ENCODE results near the gene FOXO3. TPM values are rescaled to one million over a fixed set of nuclear protein-coding genes. Genes with fewer than 3 reads are reported as not detected.

Gene FOXO3
- total RNA-seq, 2 experiments from 2014 or later: 5.4 to 6.5 TPM

GRCh38 chr6:108541843-108542759 is 18.6 kb upstream of the FOXO3 start:
- Mint-ChIP-seq H3K27ac (no peak overlapping the region), H3K27me3 (peaks cover 6% of the 10 kb centered on the region), H3K36me3 (no peaks in the 10 kb centered on the region), H3K4me1 (ENCODE audit: low read depth) (peaks cover 7% of the 10 kb centered on the region), H3K9me3 (peaks cover 6% of the 10 kb centered on the region), H3K4me3 (peak overlapping the region; percentile 17)
- intact Hi-C loops (cut with micrococcal nuclease): loop anchor here (1.0 kb wide), 4 partner anchors 240 to 531 kb away; no protein-coding TSS in a partner anchor
- DNase-seq: peak; percentile 79
- ChIA-PET POLR2A (no interaction called here), CTCF (interaction anchor here (0.7 to 6.2 kb wide), 38 partner anchors 8 to 552 kb away, joined by 3 to 125 read pairs (median 4); partner anchors contain the start of genes CEP57L1, SESN1 and SNX3)

DNA sequence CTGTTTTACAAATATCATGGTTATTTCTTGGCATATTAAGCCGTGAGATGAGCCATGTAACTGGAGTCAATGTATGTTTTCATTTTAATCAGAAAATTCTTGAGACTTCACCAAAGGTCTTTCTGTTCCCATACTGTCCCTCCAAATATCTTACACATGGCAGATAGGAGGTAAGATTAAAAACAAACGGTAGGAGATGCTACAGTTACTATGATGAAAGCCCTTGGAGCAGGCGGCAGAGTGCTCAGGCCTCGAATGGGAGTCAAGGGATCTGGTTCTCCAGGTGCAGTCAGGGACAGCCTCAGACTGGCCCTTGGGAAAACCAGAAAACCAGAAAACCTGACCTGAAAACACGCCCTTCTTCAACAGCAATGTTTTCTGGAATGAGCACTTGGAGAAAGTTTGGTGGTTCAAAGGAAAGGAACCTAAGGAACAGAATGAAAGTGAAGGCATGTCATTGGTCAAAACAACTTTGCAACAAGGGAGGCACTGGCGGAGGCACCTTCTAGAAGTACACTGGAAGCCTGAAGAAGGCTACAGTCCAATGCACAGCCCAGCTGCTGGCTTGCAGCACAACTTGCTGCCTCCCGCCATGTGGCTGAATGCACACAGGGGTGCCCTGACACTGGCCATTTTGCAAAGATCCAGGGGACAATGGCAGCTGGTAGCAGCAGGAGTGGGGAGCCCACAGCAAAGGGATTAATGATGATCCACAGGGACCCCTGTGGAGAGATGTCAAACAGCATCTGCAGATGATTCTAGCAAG is 17.4 kb upstream of the FOXO3 start:
- H3K36me3 Mint-ChIP-seq: no peaks in the 10 kb centered on the region
- peaks cover 6% of the 10 kb centered on the region for H3K27me3 Mint-ChIP-seq
- H3K27ac Mint-ChIP-seq: no peak overlapping the region
- no peak for DNase-seq
- intact Hi-C loops (cut with micrococcal nuclease): no loop called here
- peaks cover 7% of the 10 kb centered on the region for H3K4me1 Mint-ChIP-seq (ENCODE audit: low read depth)
- peaks cover 6% of the 10 kb centered on the region for H3K9me3 Mint-ChIP-seq
- ChIA-PET POLR2A (no interaction called here), CTCF (interaction anchor here (1.0 to 6.2 kb wide), 14 partner anchors 7 to 529 kb away, joined by 3 to 125 read pairs (median 8); no protein-coding TSS in a partner anchor)
- H3K4me3 Mint-ChIP-seq: no peak overlapping the region

- CTCF ChIA-PET: interaction anchor here (1.0 to 6.2 kb wide), 5 partner anchors 13 to 528 kb away, joined by 3 to 125 read pairs (median 7); no protein-coding TSS in a partner anchor
- POLR2A ChIA-PET: no interaction called here
- peaks cover 6% of the 10 kb centered on the region for H3K27me3 Mint-ChIP-seq
- H3K27ac Mint-ChIP-seq: no peak overlapping the region
- peaks cover 7% of the 10 kb centered on the region for H3K4me1 Mint-ChIP-seq (ENCODE audit: low read depth)
- intact Hi-C loops (cut with micrococcal nuclease): no loop called here
- no peaks in the 10 kb centered on the region for H3K36me3 Mint-ChIP-seq
- no peak for DNase-seq
- peaks cover 5% of the 10 kb centered on the region for H3K9me3 Mint-ChIP-seq
- H3K4me3 Mint-ChIP-seq: no peak overlapping the region
Observed at GRCh38 chr6:108544606-108545005, 16.1 kb upstream of the FOXO3 start.

- ChIA-PET POLR2A (no interaction called here), CTCF (interaction anchor here (0.7 to 2.5 kb wide), 3 partner anchors 290 to 526 kb away, joined by 3 to 16 read pairs (median 13); no protein-coding TSS in a partner anchor)
- H3K36me3 Mint-ChIP-seq: no peaks in the 10 kb centered on the region
- H3K4me3 Mint-ChIP-seq: no peak overlapping the region
- peaks cover 2% of the 10 kb centered on the region for H3K27me3 Mint-ChIP-seq
- intact Hi-C loops (cut with micrococcal nuclease): no loop called here
- no peak for DNase-seq
- peaks cover 7% of the 10 kb centered on the region for H3K4me1 Mint-ChIP-seq (ENCODE audit: low read depth)
- no peak overlapping the region for H3K27ac Mint-ChIP-seq
- no peaks in the 10 kb centered on the region for H3K9me3 Mint-ChIP-seq
Observed at GRCh38 chr6:108546079-108547049, 14.4 kb upstream of the FOXO3 start.

DNA sequence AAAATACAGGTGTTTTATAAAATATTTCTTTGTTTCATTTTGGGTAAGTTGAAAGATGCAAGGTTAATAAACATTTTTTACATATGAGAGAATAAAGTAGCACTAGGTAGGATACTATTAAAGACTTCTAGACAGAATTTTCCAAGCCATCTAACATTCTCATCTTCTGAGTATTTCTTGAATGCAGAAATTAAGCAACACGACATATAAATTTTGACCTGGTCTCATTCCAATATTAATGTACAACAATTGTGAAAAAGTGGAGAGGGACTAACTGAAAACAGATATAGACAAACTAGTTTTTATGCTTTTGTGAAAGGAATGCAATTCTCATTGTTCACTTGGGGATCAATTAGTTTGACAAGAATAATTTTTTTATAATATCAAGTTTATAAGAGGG is 11.5 kb upstream of the FOXO3 start:
- Mint-ChIP-seq H3K27me3 (no peaks in the 10 kb centered on the region), H3K4me3 (no peak overlapping the region), H3K36me3 (no peaks in the 10 kb centered on the region), H3K4me1 (ENCODE audit: low read depth) (no peaks in the 10 kb centered on the region), H3K9me3 (no peaks in the 10 kb centered on the region), H3K27ac (no peak overlapping the region)
- intact Hi-C loops (cut with micrococcal nuclease): no loop called here
- ChIA-PET POLR2A (no interaction called here), CTCF (interaction anchor here (2.6 kb wide), 1 partner anchor 8 kb away, joined by 13 read pairs; no protein-coding TSS in a partner anchor)
- no peak for DNase-seq

DNA sequence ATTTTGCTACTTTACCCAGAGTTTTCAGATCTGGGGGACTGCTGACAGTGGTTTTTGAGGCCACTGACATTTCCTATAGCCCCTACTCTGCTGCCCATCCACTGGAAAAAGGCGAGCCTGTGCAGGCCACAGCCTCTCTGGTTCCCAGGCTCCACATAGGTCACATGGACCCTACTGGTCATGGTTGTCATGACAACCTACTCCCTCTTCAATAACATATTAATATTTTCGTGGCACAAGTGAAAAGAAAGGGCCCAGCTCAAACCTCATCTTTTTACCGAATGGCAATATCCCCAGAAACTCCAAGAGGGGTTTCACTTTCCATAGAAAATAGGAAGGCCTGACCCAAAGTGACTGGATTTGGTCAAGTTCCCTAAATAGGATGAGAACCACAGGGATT is 11.0 kb upstream of the FOXO3 start:
- H3K27me3 Mint-ChIP-seq: no peaks in the 10 kb centered on the region
- intact Hi-C loops (cut with micrococcal nuclease): no loop called here
- CTCF ChIA-PET: interaction anchor here (2.6 kb wide), 1 partner anchor 8 kb away, joined by 13 read pairs; no protein-coding TSS in a partner anchor
- no peaks in the 10 kb centered on the region for H3K36me3 Mint-ChIP-seq
- no peak overlapping the region for H3K27ac Mint-ChIP-seq
- no peak overlapping the region for H3K4me3 Mint-ChIP-seq
- POLR2A ChIA-PET: no interaction called here
- H3K9me3 Mint-ChIP-seq: no peaks in the 10 kb centered on the region
- DNase-seq: no peak
- H3K4me1 Mint-ChIP-seq (ENCODE audit: low read depth): no peaks in the 10 kb centered on the region

DNA sequence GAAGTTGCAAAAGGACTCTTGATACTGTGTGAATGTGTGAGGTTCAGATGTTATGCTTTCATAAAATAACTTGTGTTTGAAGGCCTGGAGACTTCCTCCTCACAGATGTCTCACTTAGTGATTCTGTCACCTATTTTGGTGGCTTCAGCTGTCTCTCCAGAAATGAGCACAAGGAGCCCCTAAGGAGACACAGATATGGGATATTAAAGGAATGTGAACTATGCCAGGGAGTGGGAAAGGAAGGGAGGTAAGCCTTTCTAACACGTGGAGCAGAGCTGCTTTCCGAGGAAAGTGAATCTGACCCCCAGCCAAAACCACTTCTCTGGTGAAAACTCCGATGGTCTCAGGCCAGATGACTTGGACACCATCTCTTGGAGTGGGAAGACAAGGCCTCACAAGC is 10.5 kb upstream of the FOXO3 start:
- no peak overlapping the region for H3K27ac Mint-ChIP-seq
- H3K9me3 Mint-ChIP-seq: no peaks in the 10 kb centered on the region
- ChIA-PET CTCF (interaction anchor here (1.1 to 2.6 kb wide), 2 partner anchors 9 to 343 kb away, joined by 5 to 13 read pairs; no protein-coding TSS in a partner anchor), POLR2A (no interaction called here)
- DNase-seq: no peak
- H3K4me3 Mint-ChIP-seq: no peak overlapping the region
- no peaks in the 10 kb centered on the region for H3K36me3 Mint-ChIP-seq
- intact Hi-C loops (cut with micrococcal nuclease): no loop called here
- no peaks in the 10 kb centered on the region for H3K27me3 Mint-ChIP-seq
- no peaks in the 10 kb centered on the region for H3K4me1 Mint-ChIP-seq (ENCODE audit: low read depth)

- H3K27me3 Mint-ChIP-seq: no peaks in the 10 kb centered on the region
- CTCF ChIA-PET: interaction anchor here (1.0 to 1.4 kb wide), 2 partner anchors 13 to 518 kb away, joined by 4 to 6 read pairs; no protein-coding TSS in a partner anchor
- no peaks in the 10 kb centered on the region for H3K36me3 Mint-ChIP-seq
- POLR2A ChIA-PET: no interaction called here
- intact Hi-C loops (cut with micrococcal nuclease): loop anchor here (5.0 kb wide), 1 partner anchor 517 kb away; no protein-coding TSS in a partner anchor
- no peak overlapping the region for H3K4me3 Mint-ChIP-seq
- H3K9me3 Mint-ChIP-seq: no peaks in the 10 kb centered on the region
- H3K4me1 Mint-ChIP-seq (ENCODE audit: low read depth): peaks cover 9% of the 10 kb centered on the region
- DNase-seq: no peak
- H3K27ac Mint-ChIP-seq: no peak overlapping the region
Observed at GRCh38 chr6:108555399-108556052, 5.2 kb upstream of the FOXO3 start.

GRCh38 chr6:108556250-108556649 is 4.5 kb upstream of the FOXO3 start:
- H3K9me3 Mint-ChIP-seq: no peaks in the 10 kb centered on the region
- no peaks in the 10 kb centered on the region for H3K27me3 Mint-ChIP-seq
- H3K36me3 Mint-ChIP-seq: no peaks in the 10 kb centered on the region
- no peak for DNase-seq
- H3K4me3 Mint-ChIP-seq: no peak overlapping the region
- intact Hi-C loops (cut with micrococcal nuclease): loop anchor here (5.0 kb wide), 1 partner anchor 516 kb away; no protein-coding TSS in a partner anchor
- H3K27ac Mint-ChIP-seq: no peak overlapping the region
- CTCF ChIA-PET: interaction anchor here (1.0 to 1.4 kb wide), 2 partner anchors 14 to 517 kb away, joined by 4 to 6 read pairs; no protein-coding TSS in a partner anchor
- POLR2A ChIA-PET: no interaction called here
- peaks cover 9% of the 10 kb centered on the region for H3K4me1 Mint-ChIP-seq (ENCODE audit: low read depth)

DNA sequence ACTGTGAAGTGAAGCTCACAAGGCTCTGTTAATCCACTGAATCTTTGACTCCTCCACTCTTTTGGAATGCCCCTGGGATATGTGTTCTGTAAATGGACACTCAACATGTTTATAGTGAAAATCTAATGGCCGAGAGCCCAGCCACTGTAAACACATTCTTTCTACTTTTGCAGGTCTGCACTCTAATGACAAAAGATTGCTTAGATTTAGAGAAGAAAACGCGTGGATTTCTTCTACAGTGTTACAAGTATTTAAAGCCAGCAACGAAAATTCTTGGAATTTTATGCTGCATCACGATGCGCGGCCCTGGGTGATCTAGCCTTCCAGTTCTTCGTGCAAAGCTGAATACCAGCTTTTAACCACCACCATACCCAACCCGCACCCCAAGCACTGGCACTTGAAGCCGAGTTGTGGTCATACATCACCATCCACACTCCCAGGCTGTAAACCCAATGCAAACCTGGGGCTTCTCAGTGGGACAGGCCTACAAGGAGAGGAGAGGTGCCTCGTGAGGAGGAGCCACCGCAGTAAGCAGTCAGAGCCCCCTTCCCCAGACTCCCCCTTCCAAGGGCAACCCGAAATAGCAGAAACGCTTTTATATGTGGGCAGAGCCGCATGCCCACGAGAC is 3.7 kb upstream of the FOXO3 start:
- CTCF ChIA-PET: interaction anchor here (0.6 to 3.0 kb wide), 5 partner anchors 13 to 515 kb away, joined by 3 to 13 read pairs (median 5); partner anchors contain the start of gene ARMC2

More for the DNA sequence above, 3.7 kb upstream of the FOXO3 start:
- intact Hi-C loops (cut with micrococcal nuclease): loop anchor here (5.0 kb wide), 1 partner anchor 515 kb away; no protein-coding TSS in a partner anchor
- Mint-ChIP-seq H3K27ac (peak overlapping the region; percentile 38), H3K4me3 (peak overlapping the region; percentile 65), H3K27me3 (no peaks in the 10 kb centered on the region), H3K36me3 (peaks cover 4% of the 10 kb centered on the region), H3K9me3 (no peaks in the 10 kb centered on the region), H3K4me1 (ENCODE audit: low read depth) (peaks cover 11% of the 10 kb centered on the region)
- no peak for DNase-seq
- POLR2A ChIA-PET: interaction anchor here (0.7 to 1.1 kb wide), 2 partner anchors 537 to 814 kb away, joined by 3 read pairs; partner anchors contain the start of gene SESN1

Data from activated CD4-positive, alpha-beta memory T cell treated with anti-CD3 and anti-CD28 coated beads for 36 hours (primary cell).